HG02588 (cell line): Measurements from ENCODE around the gene SFXN5.
"Not testable (repeated sequence)": the region's sequence is repeated elsewhere in the genome, so short reads cannot be mapped to it uniquely, and the experiment has no call there.

Experiments
- ATAC-seq: cut with Tn5 transposase; IDR thresholded peaks from one replicate; pipeline ENCODE4 v1.9.1; 2021; ENCODE audit warnings: mild to moderate bottlenecking, moderate library complexity; ENCODE audit not compliant: unreplicated experiment

SFXN5 gene

GRCh38 chr2:73078457-73079411, 7.2 kb upstream of the SFXN5 start:
- no peak for ATAC-seq

- no peak for ATAC-seq
Measured at GRCh38 chr2:73077424-73077795, 5.9 kb upstream of the SFXN5 start.

- ATAC-seq: no peak
Measured at GRCh38 chr2:73076701-73077423, 5.3 kb upstream of the SFXN5 start.

- ATAC-seq: no peak
Measured at GRCh38 chr2:73075477-73076373, 4.2 kb upstream of the SFXN5 start.

- no peak for ATAC-seq
Measured at GRCh38 chr2:73074110-73075069, 2.9 kb upstream of the SFXN5 start.

GRCh38 chr2:73072416-73072815, 904 bp upstream of the SFXN5 start:
- no peak for ATAC-seq

GRCh38 chr2:73072129-73072395, 550 bp upstream of the SFXN5 start:
- peak; percentile 12 for ATAC-seq

- ATAC-seq: peak; percentile 20
Measured at GRCh38 chr2:73070643-73071359, 711 bp downstream of the SFXN5 start.

GRCh38 chr2:73069855-73070642, 1.5 kb downstream of the SFXN5 start:
- no peak for ATAC-seq

GRCh38 chr2:73069041-73069854, 2.3 kb downstream of the SFXN5 start:
- ATAC-seq: no peak

- ATAC-seq: no peak
Measured at GRCh38 chr2:73068147-73068546, 3.4 kb downstream of the SFXN5 start.

GRCh38 chr2:73067043-73067442, 4.5 kb downstream of the SFXN5 start:
- no peak for ATAC-seq

GRCh38 chr2:73065070-73065469, 6.4 kb downstream of the SFXN5 start:
- ATAC-seq: not testable (repeated sequence)

- no peak for ATAC-seq
Measured at GRCh38 chr2:73063909-73064875, 7.3 kb downstream of the SFXN5 start.

GRCh38 chr2:73063472-73063871, 8.0 kb downstream of the SFXN5 start:
- ATAC-seq: no peak

- no peak for ATAC-seq
Measured at GRCh38 chr2:73059106-73059505, 12.4 kb downstream of the SFXN5 start.

GRCh38 chr2:73054980-73055379, 16.5 kb downstream of the SFXN5 start:
- ATAC-seq: no peak
